ENCODE measurements around the gene PPP2R2D. TPM values are rescaled to one million over a fixed set of nuclear protein-coding genes. Genes with fewer than 3 reads are reported as not detected.

The PPP2R2D gene
- total RNA-seq, 4 donors from 2014 or later, result 39.2 to 79.0 (median 52.9) TPM

DNA sequence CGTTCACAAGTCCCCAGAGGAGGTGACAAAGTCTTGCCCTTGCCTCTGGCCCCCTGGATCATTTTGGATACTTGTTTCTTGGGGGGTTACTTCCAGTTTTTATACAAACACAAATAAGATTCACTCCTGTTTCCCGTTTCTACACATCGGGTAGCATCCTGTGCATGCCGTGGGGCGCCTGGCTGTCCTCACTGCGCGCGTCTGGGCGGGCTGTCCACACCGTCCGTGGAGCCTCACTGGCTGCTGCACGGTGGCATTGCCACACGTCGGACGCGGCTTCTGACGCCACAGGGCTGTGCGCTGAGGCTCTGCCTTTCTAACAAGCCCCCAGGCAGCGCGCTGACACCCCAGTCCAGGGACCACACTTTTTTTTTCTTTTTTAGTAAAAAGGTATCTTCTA is 62.5 kb downstream of the PPP2R2D start:
- intact Hi-C loops (cut with DNase I; ENCODE audit: low total_unique reads) (no loop called here), in situ Hi-C loops (cut with MboI; ENCODE audit: low pct_ligation_motif_present in 1 of 4, low pct_unique_long_range_greater_than_20kb in 1 of 4, low sequenced_read_pairs in 3 of 4) (no loop called here)
- Histone ChIP-seq H3K9me3 (no peaks in the 10 kb centered on the region), H3K4me1 (no peaks in the 10 kb centered on the region), H3K27ac (no peak overlapping the region), H3K36me3 (no peaks in the 10 kb centered on the region), H3K27me3 (no peaks in the 10 kb centered on the region), H3K4me3 (no peak overlapping the region)
- no peak for TF ChIP-seq POLR2A (IDR thresholded peaks at IDR 0.05)
- no peak for TF ChIP-seq EP300 (IDR thresholded peaks at IDR 0.05; ENCODE audit: low read depth)
- TF ChIP-seq CTCF (IDR thresholded peaks at IDR 0.05), result no peak
- TF ChIP-seq POLR2AphosphoS5 (IDR thresholded peaks at IDR 0.05), result no peak
- WGBS, 2 donors (ENCODE audit: low coverage in 1 of 2), result 90 to 95% methylated on average over 2 to 20 of the region's 20 CpGs
- no peak for DNase-seq

DNA sequence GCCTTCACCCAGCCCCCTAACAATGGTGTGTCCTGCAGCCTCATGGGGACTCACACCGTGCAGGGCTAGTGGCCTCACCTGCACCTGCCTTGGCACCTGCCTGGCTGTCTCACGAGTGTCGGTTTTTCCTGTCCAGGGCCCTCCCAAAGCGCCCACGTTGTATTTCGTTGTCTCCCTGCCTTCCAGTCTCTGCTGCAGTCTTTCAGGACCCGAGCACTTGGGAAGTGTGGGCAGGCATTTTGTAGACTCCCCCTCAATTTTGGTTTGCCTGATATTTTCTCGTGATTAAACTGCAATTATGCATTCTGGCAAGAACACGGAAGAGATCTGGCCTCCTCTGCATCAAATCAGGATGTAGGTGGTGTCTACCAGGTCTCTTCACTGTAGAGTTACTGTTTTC is 63.0 kb downstream of the PPP2R2D start:
- WGBS, 2 donors (ENCODE audit: low coverage in 1 of 2), result 87 to 89% methylated on average over 5 to 9 of the region's 9 CpGs
- peaks cover 0 to 1% (median 0%) of the 10 kb centered on the region in 4 donors for H3K36me3 ChIP-seq
- H3K4me1 ChIP-seq, result no peaks in the 10 kb centered on the region
- intact Hi-C loops (cut with DNase I; ENCODE audit: low total_unique reads), result no loop called here
- in situ Hi-C loops (cut with MboI; ENCODE audit: low pct_ligation_motif_present in 1 of 4, low pct_unique_long_range_greater_than_20kb in 1 of 4, low sequenced_read_pairs in 3 of 4), result no loop called here
- no peaks in the 10 kb centered on the region for H3K27me3 ChIP-seq
- no peak for DNase-seq
- H3K4me3 ChIP-seq, result no peak overlapping the region
- no peak for TF ChIP-seq EP300 (IDR thresholded peaks at IDR 0.05; ENCODE audit: low read depth)
- TF ChIP-seq POLR2AphosphoS5 (IDR thresholded peaks at IDR 0.05), result no peak
- TF ChIP-seq POLR2A (IDR thresholded peaks at IDR 0.05), result no peak
- no peak for TF ChIP-seq CTCF (IDR thresholded peaks at IDR 0.05)
- no peaks in the 10 kb centered on the region for H3K9me3 ChIP-seq
- H3K27ac ChIP-seq, result no peak overlapping the region

GRCh38 chr10:131964298-131964697 is 63.5 kb downstream of the PPP2R2D start:
- no peaks in the 10 kb centered on the region for H3K27me3 ChIP-seq
- H3K4me1 ChIP-seq, result no peaks in the 10 kb centered on the region
- H3K27ac ChIP-seq, result no peak overlapping the region
- peaks cover 0 to 3% (median 0%) of the 10 kb centered on the region in 4 donors for H3K36me3 ChIP-seq
- TF ChIP-seq CTCF (IDR thresholded peaks at IDR 0.05), result no peak
- no peak for TF ChIP-seq POLR2A (IDR thresholded peaks at IDR 0.05)
- no peak for TF ChIP-seq EP300 (IDR thresholded peaks at IDR 0.05; ENCODE audit: low read depth)
- no peak for TF ChIP-seq POLR2AphosphoS5 (IDR thresholded peaks at IDR 0.05)
- in situ Hi-C loops (cut with MboI; ENCODE audit: low pct_ligation_motif_present in 1 of 4, low pct_unique_long_range_greater_than_20kb in 1 of 4, low sequenced_read_pairs in 3 of 4), result no loop called here
- no peaks in the 10 kb centered on the region for H3K9me3 ChIP-seq
- WGBS, 2 donors (ENCODE audit: low coverage in 1 of 2), result 93% methylated on average over 9 of the region's 9 CpGs; no CpG with 5 or more reads in 1 of the 2 donors
- no peak for DNase-seq
- intact Hi-C loops (cut with DNase I; ENCODE audit: low total_unique reads), result no loop called here
- no peak overlapping the region for H3K4me3 ChIP-seq

- TF ChIP-seq CTCF (IDR thresholded peaks at IDR 0.05) (no peak), POLR2A (IDR thresholded peaks at IDR 0.05) (no peak), EP300 (IDR thresholded peaks at IDR 0.05; ENCODE audit: low read depth) (no peak), POLR2AphosphoS5 (IDR thresholded peaks at IDR 0.05) (no peak)
- Histone ChIP-seq H3K4me3 (no peak overlapping the region), H3K27ac (no peak overlapping the region), H3K36me3 (peaks cover 0 to 14% (median 0%) of the 10 kb centered on the region in 4 donors), H3K4me1 (peaks cover 0 to 14% (median 4%) of the 10 kb centered on the region in 4 donors), H3K9me3 (no peaks in the 10 kb centered on the region), H3K27me3 (no peaks in the 10 kb centered on the region)
- WGBS, 2 donors (ENCODE audit: low coverage in 1 of 2), result 95 to 100% methylated on average over 2 to 13 of the region's 13 CpGs
- intact Hi-C loops (cut with DNase I; ENCODE audit: low total_unique reads), result no loop called here
- no peak for DNase-seq
- in situ Hi-C loops (cut with MboI; ENCODE audit: low pct_ligation_motif_present in 1 of 4, low pct_unique_long_range_greater_than_20kb in 1 of 4, low sequenced_read_pairs in 3 of 4), result no loop called here
Observed at GRCh38 chr10:131968949-131969348, 68.1 kb downstream of the PPP2R2D start.

Data from transverse colon (tissue), 4 donors.